ENCODE data around the gene OPA3. TPM values are rescaled to one million over a fixed set of nuclear protein-coding genes. Genes with fewer than 3 reads are reported as not detected.
"Not testable (repeated sequence)": the region's sequence is repeated elsewhere in the genome, so short reads cannot be mapped to it uniquely, and the experiment has no call there.

OPA3 gene
- polyA plus RNA-seq, 1 donor from 2014 or later: 6.0 TPM

DNA sequence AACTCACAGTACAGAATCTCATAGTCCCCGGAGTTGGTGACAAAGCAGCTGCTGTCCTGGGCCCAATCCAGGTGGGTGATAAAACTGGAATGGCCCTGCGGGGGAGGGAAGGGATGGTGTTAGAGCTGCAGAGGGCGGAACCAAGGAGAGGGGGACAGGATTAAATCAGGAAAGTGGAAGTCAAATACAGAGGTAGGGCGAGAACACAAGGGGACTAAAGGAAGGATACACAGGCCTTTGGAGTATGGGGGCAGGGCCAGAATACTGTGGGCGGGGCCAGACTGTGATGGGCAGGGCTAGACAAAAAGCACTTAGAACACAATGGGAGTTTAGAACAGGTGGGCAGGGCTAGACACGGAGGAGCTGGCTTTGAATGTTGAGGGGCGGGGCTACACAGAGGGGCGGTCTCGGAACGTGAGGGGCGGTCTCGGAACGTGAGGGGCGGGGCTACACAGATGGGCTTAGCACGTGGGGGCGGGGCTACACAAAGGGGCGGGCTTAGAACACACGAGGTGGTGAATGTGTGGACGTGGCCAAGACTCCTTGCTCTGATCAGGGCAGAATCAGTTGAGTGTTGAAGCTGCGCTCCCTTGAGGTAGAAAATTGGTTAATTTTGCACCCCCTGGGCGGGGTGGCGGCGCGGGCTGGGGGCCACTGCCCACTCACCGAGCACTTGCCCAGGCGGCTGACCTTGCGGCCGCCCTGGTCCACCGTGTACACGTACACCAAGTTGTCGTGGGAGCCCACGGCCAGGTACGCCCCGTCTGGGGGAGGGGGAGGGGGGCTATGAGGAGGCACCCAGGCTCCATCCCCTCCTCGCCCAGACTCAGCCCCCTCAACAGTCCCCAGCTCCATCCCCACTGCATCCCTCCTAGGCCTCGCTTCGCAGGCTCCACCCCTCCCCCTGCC, 31.4 kb upstream of the OPA3 start:
- H3K9ac ChIP-seq (ENCODE audit: low read length): no peak overlapping the region
- H3K4me3 ChIP-seq (ENCODE audit: low read length): no peak overlapping the region
- H3K79me2 ChIP-seq (replicated peaks; ENCODE audit: insufficient read depth, low read length): no peaks in the 10 kb centered on the region
- H3K27me3 ChIP-seq (ENCODE audit: insufficient read depth, low read depth, low read length): no peaks in the 10 kb centered on the region
- no peaks in the 10 kb centered on the region for H4K20me1 ChIP-seq (ENCODE audit: insufficient read depth)
- no peaks in the 10 kb centered on the region for H3K9me3 ChIP-seq (ENCODE audit: low read length)
- H3F3A ChIP-seq (ENCODE audit: insufficient read depth, low read length, poor library complexity, severe bottlenecking): no peaks in the 10 kb centered on the region
- H3K36me3 ChIP-seq (ENCODE audit: insufficient read depth, low read length): no peaks in the 10 kb centered on the region
- H3K4me2 ChIP-seq (ENCODE audit: low read length): no peak overlapping the region
- H2AFZ ChIP-seq (ENCODE audit: low read depth, low read length): no peak overlapping the region
- TF ChIP-seq SMC3 (conservative IDR thresholded peaks at IDR 0.05; ENCODE audit: poor library complexity): no peak
- TF ChIP-seq POLR2AphosphoS5 (IDR thresholded peaks at IDR 0.05): no peak
- no peak for TF ChIP-seq TAF1 (IDR thresholded peaks at IDR 0.05; ENCODE audit: low read depth)
- TF ChIP-seq, protein P1, sequence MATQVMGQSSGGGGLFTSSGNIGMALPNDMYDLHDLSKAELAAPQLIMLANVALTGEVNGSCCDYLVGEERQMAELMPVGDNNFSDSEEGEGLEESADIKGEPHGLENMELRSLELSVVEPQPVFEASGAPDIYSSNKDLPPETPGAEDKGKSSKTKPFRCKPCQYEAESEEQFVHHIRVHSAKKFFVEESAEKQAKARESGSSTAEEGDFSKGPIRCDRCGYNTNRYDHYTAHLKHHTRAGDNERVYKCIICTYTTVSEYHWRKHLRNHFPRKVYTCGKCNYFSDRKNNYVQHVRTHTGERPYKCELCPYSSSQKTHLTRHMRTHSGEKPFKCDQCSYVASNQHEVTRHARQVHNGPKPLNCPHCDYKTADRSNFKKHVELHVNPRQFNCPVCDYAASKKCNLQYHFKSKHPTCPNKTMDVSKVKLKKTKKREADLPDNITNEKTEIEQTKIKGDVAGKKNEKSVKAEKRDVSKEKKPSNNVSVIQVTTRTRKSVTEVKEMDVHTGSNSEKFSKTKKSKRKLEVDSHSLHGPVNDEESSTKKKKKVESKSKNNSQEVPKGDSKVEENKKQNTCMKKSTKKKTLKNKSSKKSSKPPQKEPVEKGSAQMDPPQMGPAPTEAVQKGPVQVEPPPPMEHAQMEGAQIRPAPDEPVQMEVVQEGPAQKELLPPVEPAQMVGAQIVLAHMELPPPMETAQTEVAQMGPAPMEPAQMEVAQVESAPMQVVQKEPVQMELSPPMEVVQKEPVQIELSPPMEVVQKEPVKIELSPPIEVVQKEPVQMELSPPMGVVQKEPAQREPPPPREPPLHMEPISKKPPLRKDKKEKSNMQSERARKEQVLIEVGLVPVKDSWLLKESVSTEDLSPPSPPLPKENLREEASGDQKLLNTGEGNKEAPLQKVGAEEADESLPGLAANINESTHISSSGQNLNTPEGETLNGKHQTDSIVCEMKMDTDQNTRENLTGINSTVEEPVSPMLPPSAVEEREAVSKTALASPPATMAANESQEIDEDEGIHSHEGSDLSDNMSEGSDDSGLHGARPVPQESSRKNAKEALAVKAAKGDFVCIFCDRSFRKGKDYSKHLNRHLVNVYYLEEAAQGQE (IDR thresholded peaks at IDR 0.05; ENCODE audit: borderline replicate concordance): no peak
- TF ChIP-seq RAD21 (conservative IDR thresholded peaks at IDR 0.05): no peak
- no peak for TF ChIP-seq EZH2 (IDR thresholded peaks at IDR 0.05; ENCODE audit: borderline replicate concordance, insufficient read depth, low read length, poor library complexity, severe bottlenecking)
- TF ChIP-seq MXI1 (conservative IDR thresholded peaks at IDR 0.05; ENCODE audit: poor library complexity, severe bottlenecking): no peak
- TF ChIP-seq, protein P2, sequence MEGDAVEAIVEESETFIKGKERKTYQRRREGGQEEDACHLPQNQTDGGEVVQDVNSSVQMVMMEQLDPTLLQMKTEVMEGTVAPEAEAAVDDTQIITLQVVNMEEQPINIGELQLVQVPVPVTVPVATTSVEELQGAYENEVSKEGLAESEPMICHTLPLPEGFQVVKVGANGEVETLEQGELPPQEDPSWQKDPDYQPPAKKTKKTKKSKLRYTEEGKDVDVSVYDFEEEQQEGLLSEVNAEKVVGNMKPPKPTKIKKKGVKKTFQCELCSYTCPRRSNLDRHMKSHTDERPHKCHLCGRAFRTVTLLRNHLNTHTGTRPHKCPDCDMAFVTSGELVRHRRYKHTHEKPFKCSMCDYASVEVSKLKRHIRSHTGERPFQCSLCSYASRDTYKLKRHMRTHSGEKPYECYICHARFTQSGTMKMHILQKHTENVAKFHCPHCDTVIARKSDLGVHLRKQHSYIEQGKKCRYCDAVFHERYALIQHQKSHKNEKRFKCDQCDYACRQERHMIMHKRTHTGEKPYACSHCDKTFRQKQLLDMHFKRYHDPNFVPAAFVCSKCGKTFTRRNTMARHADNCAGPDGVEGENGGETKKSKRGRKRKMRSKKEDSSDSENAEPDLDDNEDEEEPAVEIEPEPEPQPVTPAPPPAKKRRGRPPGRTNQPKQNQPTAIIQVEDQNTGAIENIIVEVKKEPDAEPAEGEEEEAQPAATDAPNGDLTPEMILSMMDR (IDR thresholded peaks at IDR 0.05; ENCODE audit: poor library complexity, severe bottlenecking): no peak
- no peak for TF ChIP-seq EP300 (conservative IDR thresholded peaks at IDR 0.05; ENCODE audit: poor library complexity, severe bottlenecking)
- no peak overlapping the region for H3K27ac ChIP-seq (ENCODE audit: low read length)
- no peaks in the 10 kb centered on the region for H3K9me2 ChIP-seq (ENCODE audit: insufficient read depth, low read length)

DNA sequence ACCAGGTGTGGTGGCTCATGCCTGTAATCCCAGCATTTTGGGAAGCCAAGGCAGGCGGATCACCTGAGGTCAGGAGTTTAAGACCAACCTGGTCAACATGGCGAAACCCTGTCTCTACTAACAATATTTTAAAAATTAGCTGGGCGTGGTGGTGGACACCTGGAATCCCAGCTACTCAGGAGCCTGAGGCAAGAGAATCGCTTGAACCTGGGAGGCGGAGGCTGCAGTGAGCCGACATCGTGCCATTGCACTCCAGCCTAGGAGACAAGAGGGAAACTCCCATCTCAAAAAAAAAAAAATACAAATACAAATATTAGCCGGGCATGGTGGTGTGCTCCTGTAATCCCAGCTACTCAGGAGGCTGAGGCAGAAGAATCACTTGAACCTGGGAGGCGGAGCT, 30.5 kb upstream of the OPA3 start:
- not testable (repeated sequence) for H3K4me2 ChIP-seq (ENCODE audit: low read length); H3K79me2 ChIP-seq (replicated peaks; ENCODE audit: insufficient read depth, low read length); H3K4me3 ChIP-seq (ENCODE audit: low read length)

More for the DNA sequence above, 30.5 kb upstream of the OPA3 start:
- H3K27me3 ChIP-seq (ENCODE audit: insufficient read depth, low read depth, low read length); H3K9me2 ChIP-seq (ENCODE audit: insufficient read depth, low read length); H3K36me3 ChIP-seq (ENCODE audit: insufficient read depth, low read length); H3K9ac ChIP-seq (ENCODE audit: low read length); H3F3A ChIP-seq (ENCODE audit: insufficient read depth, low read length, poor library complexity, severe bottlenecking); H3K27ac ChIP-seq (ENCODE audit: low read length); H4K20me1 ChIP-seq (ENCODE audit: insufficient read depth); H2AFZ ChIP-seq (ENCODE audit: low read depth, low read length); H3K9me3 ChIP-seq (ENCODE audit: low read length): not testable (repeated sequence)

Data from neural cell (in vitro differentiated cells).